DND-41 (cell line): ENCODE measurements around the gene ZNF445.
"Not testable (repeated sequence)": the region's sequence is repeated elsewhere in the genome, so short reads cannot be mapped to it uniquely, and the experiment has no call there.

ENCODE experiments used
- EZH2 ChIP-seq: IDR thresholded peaks from 3 replicates; pipeline ENCODE4 v1.6.1; 2012; ENCODE audit warnings: borderline replicate concordance, low read depth, mild to moderate bottlenecking, moderate library complexity, low read length, inconsistent platforms; ENCODE audit not compliant: severe bottlenecking
- TF ChIP-seq, protein P1 (sequence below): IDR thresholded peaks from 2 replicates; pipeline ENCODE4 v1.5.1; 2012; ENCODE audit warnings: borderline replicate concordance, low read length, moderate library complexity, mild to moderate bottlenecking; ENCODE audit not compliant: poor library complexity, severe bottlenecking; ENCODE audit errors: extremely low read depth

GRCh38 chr3:44503178-44503577 is 25.7 kb upstream of the ZNF445 start:
- TF ChIP-seq, protein P1, sequence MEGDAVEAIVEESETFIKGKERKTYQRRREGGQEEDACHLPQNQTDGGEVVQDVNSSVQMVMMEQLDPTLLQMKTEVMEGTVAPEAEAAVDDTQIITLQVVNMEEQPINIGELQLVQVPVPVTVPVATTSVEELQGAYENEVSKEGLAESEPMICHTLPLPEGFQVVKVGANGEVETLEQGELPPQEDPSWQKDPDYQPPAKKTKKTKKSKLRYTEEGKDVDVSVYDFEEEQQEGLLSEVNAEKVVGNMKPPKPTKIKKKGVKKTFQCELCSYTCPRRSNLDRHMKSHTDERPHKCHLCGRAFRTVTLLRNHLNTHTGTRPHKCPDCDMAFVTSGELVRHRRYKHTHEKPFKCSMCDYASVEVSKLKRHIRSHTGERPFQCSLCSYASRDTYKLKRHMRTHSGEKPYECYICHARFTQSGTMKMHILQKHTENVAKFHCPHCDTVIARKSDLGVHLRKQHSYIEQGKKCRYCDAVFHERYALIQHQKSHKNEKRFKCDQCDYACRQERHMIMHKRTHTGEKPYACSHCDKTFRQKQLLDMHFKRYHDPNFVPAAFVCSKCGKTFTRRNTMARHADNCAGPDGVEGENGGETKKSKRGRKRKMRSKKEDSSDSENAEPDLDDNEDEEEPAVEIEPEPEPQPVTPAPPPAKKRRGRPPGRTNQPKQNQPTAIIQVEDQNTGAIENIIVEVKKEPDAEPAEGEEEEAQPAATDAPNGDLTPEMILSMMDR = not testable (repeated sequence)
- TF ChIP-seq EZH2 = not testable (repeated sequence)
